Neural crest cell (in vitro differentiated cells): ENCODE measurements around the gene TNRC18. TPM values are rescaled to one million over a fixed set of nuclear protein-coding genes. Genes with fewer than 3 reads are reported as not detected.
"Not testable (repeated sequence)": the region's sequence is repeated elsewhere in the genome, so short reads cannot be mapped to it uniquely, and the experiment has no call there.

Source experiments
- DNase-seq: peaks from one replicate; pipeline ENCODE4 v3.0.0; 2021; ENCODE audit warnings: low read depth, mixed read lengths, low spot score
- H3K27ac Mint-ChIP-seq: one replicate; pipeline ENCODE4 v1.8.0; 2021; ENCODE audit warnings: mild to moderate bottlenecking, mixed read lengths; ENCODE audit not compliant: unreplicated experiment
- H3K27me3 Mint-ChIP-seq: 2 replicates; pipeline ENCODE4 v1.8.0; 2021; ENCODE audit warnings: low read depth, mild to moderate bottlenecking, mixed read lengths
- H3K36me3 Mint-ChIP-seq: 2 replicates; pipeline ENCODE4 v1.8.0; 2021; ENCODE audit warnings: low read depth, mild to moderate bottlenecking, mixed read lengths
- H3K4me1 Mint-ChIP-seq: 2 replicates; pipeline ENCODE4 v1.8.0; 2021; ENCODE audit warnings: mixed read lengths
- H3K4me3 Mint-ChIP-seq: one replicate; pipeline ENCODE4 v1.8.0; 2021; ENCODE audit warnings: mild to moderate bottlenecking, mixed read lengths
- H3K9me3 Mint-ChIP-seq: 2 replicates; pipeline ENCODE4 v1.8.0; 2021; ENCODE audit warnings: mixed read lengths
- CTCF ChIP-seq: fragments of 200-600 bp; sonication (generic); conservative IDR thresholded peaks from 2 replicates; pipeline ENCODE4 v1.5.0; 2021; ENCODE audit warnings: antibody characterized with exemption, mild to moderate bottlenecking
- total RNA-seq: library from RNA; stranded (reverse); gene quantifications from 2 replicates; pipeline ENCODE4 v1.2.1, GENCODE V29; 2021

TNRC18 gene
- total RNA-seq, 1 donor from 2014 or later: 69.8 TPM

- TF ChIP-seq CTCF: no peak
- H3K27ac Mint-ChIP-seq: peak overlapping the region; percentile 71
- no peak overlapping the region for H3K4me3 Mint-ChIP-seq
- no peak for DNase-seq
- peaks cover 33% of the 10 kb centered on the region for H3K36me3 Mint-ChIP-seq
- peaks cover 12% of the 10 kb centered on the region for H3K9me3 Mint-ChIP-seq
- H3K27me3 Mint-ChIP-seq: no peaks in the 10 kb centered on the region
- H3K4me1 Mint-ChIP-seq: no peaks in the 10 kb centered on the region
Measured at GRCh38 chr7:5322621-5323410, 100.8 kb downstream of the TNRC18 start.

DNA sequence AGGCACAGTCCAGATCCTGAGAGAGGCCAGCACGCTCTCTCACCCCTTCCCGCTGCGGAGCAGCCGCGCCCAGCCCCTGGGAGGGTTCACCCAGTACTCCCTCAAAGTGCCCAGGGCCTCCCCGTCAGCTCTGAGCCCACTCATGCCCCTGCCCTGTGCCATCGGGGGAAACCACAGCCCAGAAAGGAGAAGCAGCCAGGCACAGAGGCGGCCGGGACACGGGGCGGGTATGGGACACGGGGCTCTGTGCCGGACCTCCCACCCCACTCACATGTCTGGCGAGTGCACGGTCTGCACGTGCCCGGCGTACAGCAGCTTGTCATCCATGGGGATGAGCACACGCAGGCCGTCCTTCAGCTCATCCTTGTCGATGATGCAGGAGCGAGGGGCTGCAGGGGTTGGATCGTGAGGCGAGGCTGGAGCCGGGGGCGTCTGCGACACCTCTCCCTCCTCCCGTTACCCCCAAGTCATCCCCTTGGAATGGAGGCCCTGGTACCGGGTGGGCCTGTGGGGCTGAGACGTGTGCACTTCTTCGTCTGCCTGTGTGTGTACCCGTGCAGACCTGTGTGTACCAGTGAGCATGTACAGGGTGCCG lies 102.7 kb downstream of the TNRC18 start:
- H3K9me3 Mint-ChIP-seq: peaks cover 12% of the 10 kb centered on the region
- H3K36me3 Mint-ChIP-seq: peaks cover 33% of the 10 kb centered on the region
- no peak overlapping the region for H3K4me3 Mint-ChIP-seq
- H3K4me1 Mint-ChIP-seq: no peaks in the 10 kb centered on the region
- no peaks in the 10 kb centered on the region for H3K27me3 Mint-ChIP-seq
- H3K27ac Mint-ChIP-seq: no peak overlapping the region
- no peak for TF ChIP-seq CTCF
- no peak for DNase-seq

GRCh38 chr7:5320391-5320790 lies 103.2 kb downstream of the TNRC18 start:
- Mint-ChIP-seq H3K4me1 (no peaks in the 10 kb centered on the region), H3K9me3 (peaks cover 12% of the 10 kb centered on the region), H3K4me3 (no peak overlapping the region), H3K36me3 (peaks cover 33% of the 10 kb centered on the region), H3K27me3 (no peaks in the 10 kb centered on the region), H3K27ac (no peak overlapping the region)
- no peak for DNase-seq
- no peak for TF ChIP-seq CTCF

- not testable (repeated sequence) for H3K4me3 Mint-ChIP-seq, DNase-seq, H3K27ac Mint-ChIP-seq, H3K27me3 Mint-ChIP-seq, H3K4me1 Mint-ChIP-seq
- peaks cover 33% of the 10 kb centered on the region for H3K36me3 Mint-ChIP-seq
- H3K9me3 Mint-ChIP-seq: peaks cover 12% of the 10 kb centered on the region
Measured at GRCh38 chr7:5318613-5319012, 105.0 kb downstream of the TNRC18 start.

GRCh38 chr7:5315761-5316160 lies 107.9 kb downstream of the TNRC18 start:
- no peak overlapping the region for H3K4me3 Mint-ChIP-seq
- H3K27me3 Mint-ChIP-seq: no peaks in the 10 kb centered on the region
- peaks cover 31% of the 10 kb centered on the region for H3K36me3 Mint-ChIP-seq
- H3K9me3 Mint-ChIP-seq: peaks cover 12% of the 10 kb centered on the region
- no peak for DNase-seq
- H3K27ac Mint-ChIP-seq: no peak overlapping the region
- H3K4me1 Mint-ChIP-seq: no peaks in the 10 kb centered on the region
- TF ChIP-seq CTCF: no peak

DNA sequence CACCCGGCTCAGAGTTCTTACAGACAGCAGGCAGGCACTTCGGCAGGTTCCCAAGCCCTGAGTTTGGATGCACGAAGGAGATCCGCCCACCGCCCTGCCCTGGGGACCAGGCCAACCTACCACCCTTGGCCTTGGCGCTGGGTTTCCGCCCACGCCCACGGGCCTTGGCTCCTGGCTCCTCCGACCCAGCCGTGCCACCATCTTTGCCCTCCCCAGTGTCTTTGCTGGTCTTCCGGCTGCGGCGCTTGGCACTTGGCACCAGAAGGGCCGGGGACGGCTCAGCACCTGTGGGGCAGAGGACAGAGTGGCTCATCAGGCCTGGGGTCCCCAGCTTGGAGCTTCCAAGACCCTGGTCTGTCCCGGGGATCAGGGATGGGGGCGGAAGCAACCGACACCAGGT lies 108.8 kb downstream of the TNRC18 start:
- TF ChIP-seq CTCF: no peak
- no peak overlapping the region for H3K27ac Mint-ChIP-seq
- no peaks in the 10 kb centered on the region for H3K27me3 Mint-ChIP-seq
- no peak for DNase-seq
- peaks cover 29% of the 10 kb centered on the region for H3K36me3 Mint-ChIP-seq
- peaks cover 9% of the 10 kb centered on the region for H3K9me3 Mint-ChIP-seq
- H3K4me1 Mint-ChIP-seq: no peaks in the 10 kb centered on the region
- no peak overlapping the region for H3K4me3 Mint-ChIP-seq

DNA sequence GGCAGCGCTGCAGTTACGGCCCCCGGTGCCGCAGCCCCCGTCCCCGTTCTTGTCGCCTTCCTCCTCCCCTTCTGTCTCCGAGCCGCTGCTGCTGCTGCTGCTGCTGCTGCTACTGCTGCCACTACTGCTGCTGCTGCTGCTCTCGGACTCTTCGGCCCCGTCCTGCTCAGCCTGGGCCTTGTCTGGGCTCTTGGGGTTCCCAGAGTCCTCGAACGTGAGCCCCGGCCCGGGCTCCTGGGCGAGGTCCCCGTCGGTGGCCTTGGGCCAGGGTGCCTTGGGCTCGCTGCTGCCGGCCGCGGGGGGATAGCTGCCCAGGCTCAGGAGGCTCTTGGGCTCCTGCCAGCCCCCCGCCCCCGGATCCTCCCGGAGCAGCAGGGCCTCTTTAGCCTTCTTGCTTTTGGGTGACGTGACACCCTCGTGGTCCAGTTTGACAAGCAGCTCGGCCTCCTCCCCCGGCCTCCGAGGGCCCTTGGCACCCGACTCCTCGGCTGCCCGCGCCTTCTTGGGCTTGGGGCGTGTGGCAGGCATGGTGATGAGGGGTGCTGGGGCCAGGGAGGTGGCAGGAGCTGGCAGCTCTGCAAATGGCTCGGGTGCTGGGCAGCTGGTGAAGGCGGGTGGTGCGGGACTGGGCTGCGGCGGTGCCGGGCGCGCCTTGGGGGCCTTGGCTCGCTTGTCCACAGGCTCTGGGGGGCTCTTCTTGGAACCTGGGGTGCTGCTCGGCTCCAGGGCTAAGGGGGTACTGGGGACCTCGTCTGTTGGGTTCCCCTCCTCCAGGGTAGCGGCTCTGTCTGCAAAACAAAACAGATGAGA lies 110.4 kb downstream of the TNRC18 start:
- H3K4me3 Mint-ChIP-seq, H3K4me1 Mint-ChIP-seq, DNase-seq, H3K27ac Mint-ChIP-seq, H3K9me3 Mint-ChIP-seq, H3K27me3 Mint-ChIP-seq: not testable (repeated sequence)
- peaks cover 16% of the 10 kb centered on the region for H3K36me3 Mint-ChIP-seq
